Neural cell (in vitro differentiated cells): ENCODE measurements around the gene GNG7. TPM values are rescaled to one million over a fixed set of nuclear protein-coding genes. Genes with fewer than 3 reads are reported as not detected.

Experiments
- H2AFZ ChIP-seq: fragments of 200-600, 300-800 bp; sonication (generic), shearing (Covaris generic); 2 replicates; pipeline ENCODE4 v1.6.0; 2014; ENCODE audit warnings: low read depth, mild to moderate bottlenecking, antibody characterized with exemption, low read length, moderate library complexity
- H3F3A ChIP-seq: fragments of 200-600 bp; shearing (Covaris generic); 2 replicates; pipeline ENCODE4 v1.6.1; 2016; ENCODE audit warnings: mild to moderate bottlenecking, moderate library complexity, mixed read lengths, antibody characterized with exemption, low read length; ENCODE audit not compliant: insufficient read depth, poor library complexity, severe bottlenecking
- H3K27ac ChIP-seq: fragments of 200-600, 300-800 bp; sonication (generic), shearing (Covaris generic); 2 replicates; pipeline ENCODE4 v1.5.1; 2014; ENCODE audit warnings: mild to moderate bottlenecking, low read length, moderate library complexity
- H3K27me3 ChIP-seq: fragments of 300-800, 200-600 bp; sonication (generic), shearing (Covaris generic); 2 replicates; pipeline ENCODE4 v1.6.0; 2014; ENCODE audit warnings: mild to moderate bottlenecking, low read depth, low read length, moderate library complexity; ENCODE audit not compliant: insufficient read depth
- H3K36me3 ChIP-seq: fragments of 300-800, 200-600 bp; sonication (generic), shearing (Covaris generic); 2 replicates; pipeline ENCODE4 v1.5.1; 2014; ENCODE audit warnings: mild to moderate bottlenecking, antibody characterized with exemption, low read length, moderate library complexity; ENCODE audit not compliant: insufficient read depth
- H3K4me2 ChIP-seq: fragments of 300-800, 200-600 bp; sonication (generic), shearing (Covaris generic); 2 replicates; pipeline ENCODE4 v1.6.0; 2014; ENCODE audit warnings: mild to moderate bottlenecking, low read length
- H3K4me3 ChIP-seq: fragments of 300-800, 200-600 bp; sonication (generic), shearing (Covaris generic); 2 replicates; pipeline ENCODE4 v1.5.1; 2014; ENCODE audit warnings: mild to moderate bottlenecking, low read length, moderate library complexity
- H3K79me2 ChIP-seq: fragments of 200-600 bp; shearing (Covaris generic); replicated peaks from 2 replicates; pipeline ENCODE4 v1.6.0; 2014; ENCODE audit warnings: mild to moderate bottlenecking, low read length, moderate library complexity; ENCODE audit not compliant: insufficient read depth
- H3K9ac ChIP-seq: fragments of 300-800, 200-600 bp; sonication (generic), shearing (Covaris generic); 2 replicates; pipeline ENCODE4 v1.6.1; 2016; ENCODE audit warnings: mild to moderate bottlenecking, low read length, mixed read lengths
- H3K9me2 ChIP-seq: fragments of 200-600 bp; shearing (Covaris generic); 2 replicates; pipeline ENCODE4 v1.6.1; 2016; ENCODE audit warnings: mild to moderate bottlenecking, low read length, mixed read lengths; ENCODE audit not compliant: insufficient read depth
- H3K9me3 ChIP-seq: fragments of 200-600, 300-800 bp; sonication (generic), shearing (Covaris generic); 2 replicates; pipeline ENCODE4 v1.6.1; 2016; ENCODE audit warnings: mild to moderate bottlenecking, mixed run types, low read length, moderate library complexity, mixed read lengths
- H4K20me1 ChIP-seq: fragments of 200-600 bp; shearing (Covaris generic); 2 replicates; pipeline ENCODE4 v1.6.1; 2016; ENCODE audit warnings: mild to moderate bottlenecking, mixed run types; ENCODE audit not compliant: insufficient read depth
- EP300 ChIP-seq: fragments of 450-650 bp; conservative IDR thresholded peaks from 2 replicates; pipeline ENCODE4 v1.6.1; 2014; ENCODE audit warnings: antibody characterized with exemption, mild to moderate bottlenecking, moderate library complexity; ENCODE audit not compliant: poor library complexity, severe bottlenecking
- EZH2 ChIP-seq: fragments of 200-600, 300-800 bp; shearing (Covaris generic), sonication (generic); IDR thresholded peaks from 2 replicates; pipeline ENCODE4 v1.6.1; 2014; ENCODE audit warnings: antibody characterized with exemption, low read length, borderline replicate concordance, mild to moderate bottlenecking; ENCODE audit not compliant: insufficient read depth, poor library complexity, severe bottlenecking
- MXI1 ChIP-seq: fragments of 450-650 bp; conservative IDR thresholded peaks from 2 replicates; pipeline ENCODE4 v1.6.1; 2014; ENCODE audit warnings: antibody characterized with exemption, mild to moderate bottlenecking; ENCODE audit not compliant: poor library complexity, severe bottlenecking
- POLR2AphosphoS5 ChIP-seq: IDR thresholded peaks from 2 replicates; pipeline ENCODE4 v1.6.1; 2012
- RAD21 ChIP-seq: fragments of 450-650 bp; conservative IDR thresholded peaks from 2 replicates; pipeline ENCODE4 v1.6.1; 2014; ENCODE audit warnings: antibody characterized with exemption, mild to moderate bottlenecking, moderate library complexity
- SMC3 ChIP-seq: fragments of 450-650 bp; conservative IDR thresholded peaks from 2 replicates; pipeline ENCODE4 v1.6.1; 2014; ENCODE audit warnings: antibody characterized with exemption, mild to moderate bottlenecking, moderate library complexity; ENCODE audit not compliant: poor library complexity
- polyA plus RNA-seq: library from polyadenylated mRNA; depleted of rRNA; stranded (reverse); fragments of >200 nt; gene quantifications from 2 replicates; pipeline ENCODE4 v1.2.3, GENCODE V29; 2014
- TF ChIP-seq, protein P1 (sequence below): fragments of 450-650 bp; IDR thresholded peaks from 2 replicates; pipeline ENCODE4 v1.5.1; 2014; ENCODE audit warnings: antibody characterized with exemption, mild to moderate bottlenecking, moderate library complexity; ENCODE audit not compliant: poor library complexity, severe bottlenecking
- TF ChIP-seq, protein P2 (sequence below): IDR thresholded peaks from 2 replicates; pipeline ENCODE4 v1.6.1; 2012; ENCODE audit warnings: borderline replicate concordance

The GNG7 gene
- polyA plus RNA-seq, 1 donor from 2014 or later, result 3.0 TPM

- Histone ChIP-seq H3K4me3 (peak overlapping the region; percentile 72), H3K9me2 (no peaks in the 10 kb centered on the region), H3K9ac (no peak overlapping the region), H2AFZ (no peak overlapping the region), H3K4me2 (no peak overlapping the region), H3F3A (no peaks in the 10 kb centered on the region), H3K36me3 (no peaks in the 10 kb centered on the region), H3K27ac (no peak overlapping the region), H3K27me3 (peaks cover 62% of the 10 kb centered on the region), H4K20me1 (no peaks in the 10 kb centered on the region), H3K79me2 (no peaks in the 10 kb centered on the region), H3K9me3 (no peaks in the 10 kb centered on the region)
- no peak for TF ChIP-seq MXI1
- TF ChIP-seq, protein P1, sequence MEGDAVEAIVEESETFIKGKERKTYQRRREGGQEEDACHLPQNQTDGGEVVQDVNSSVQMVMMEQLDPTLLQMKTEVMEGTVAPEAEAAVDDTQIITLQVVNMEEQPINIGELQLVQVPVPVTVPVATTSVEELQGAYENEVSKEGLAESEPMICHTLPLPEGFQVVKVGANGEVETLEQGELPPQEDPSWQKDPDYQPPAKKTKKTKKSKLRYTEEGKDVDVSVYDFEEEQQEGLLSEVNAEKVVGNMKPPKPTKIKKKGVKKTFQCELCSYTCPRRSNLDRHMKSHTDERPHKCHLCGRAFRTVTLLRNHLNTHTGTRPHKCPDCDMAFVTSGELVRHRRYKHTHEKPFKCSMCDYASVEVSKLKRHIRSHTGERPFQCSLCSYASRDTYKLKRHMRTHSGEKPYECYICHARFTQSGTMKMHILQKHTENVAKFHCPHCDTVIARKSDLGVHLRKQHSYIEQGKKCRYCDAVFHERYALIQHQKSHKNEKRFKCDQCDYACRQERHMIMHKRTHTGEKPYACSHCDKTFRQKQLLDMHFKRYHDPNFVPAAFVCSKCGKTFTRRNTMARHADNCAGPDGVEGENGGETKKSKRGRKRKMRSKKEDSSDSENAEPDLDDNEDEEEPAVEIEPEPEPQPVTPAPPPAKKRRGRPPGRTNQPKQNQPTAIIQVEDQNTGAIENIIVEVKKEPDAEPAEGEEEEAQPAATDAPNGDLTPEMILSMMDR, result no peak
- TF ChIP-seq POLR2AphosphoS5, result no peak
- no peak for TF ChIP-seq EZH2
- TF ChIP-seq EP300, result no peak
- TF ChIP-seq RAD21, result no peak
Observed at GRCh38 chr19:2477141-2477710, 225.3 kb downstream of the GNG7 start.

- Histone ChIP-seq H4K20me1 (no peaks in the 10 kb centered on the region), H3K9me3 (no peaks in the 10 kb centered on the region), H3K27ac (no peak overlapping the region), H3K79me2 (no peaks in the 10 kb centered on the region), H3K4me2 (peak overlapping the region; percentile 71), H2AFZ (no peak overlapping the region), H3F3A (no peaks in the 10 kb centered on the region), H3K36me3 (no peaks in the 10 kb centered on the region), H3K4me3 (peak overlapping the region; percentile 72), H3K27me3 (peaks cover 62% of the 10 kb centered on the region), H3K9ac (peak overlapping the region; percentile 43), H3K9me2 (no peaks in the 10 kb centered on the region)
- TF ChIP-seq RAD21 (no peak), SMC3 (no peak), EZH2 (no peak), POLR2AphosphoS5 (no peak), EP300 (no peak)
- TF ChIP-seq, protein P2, sequence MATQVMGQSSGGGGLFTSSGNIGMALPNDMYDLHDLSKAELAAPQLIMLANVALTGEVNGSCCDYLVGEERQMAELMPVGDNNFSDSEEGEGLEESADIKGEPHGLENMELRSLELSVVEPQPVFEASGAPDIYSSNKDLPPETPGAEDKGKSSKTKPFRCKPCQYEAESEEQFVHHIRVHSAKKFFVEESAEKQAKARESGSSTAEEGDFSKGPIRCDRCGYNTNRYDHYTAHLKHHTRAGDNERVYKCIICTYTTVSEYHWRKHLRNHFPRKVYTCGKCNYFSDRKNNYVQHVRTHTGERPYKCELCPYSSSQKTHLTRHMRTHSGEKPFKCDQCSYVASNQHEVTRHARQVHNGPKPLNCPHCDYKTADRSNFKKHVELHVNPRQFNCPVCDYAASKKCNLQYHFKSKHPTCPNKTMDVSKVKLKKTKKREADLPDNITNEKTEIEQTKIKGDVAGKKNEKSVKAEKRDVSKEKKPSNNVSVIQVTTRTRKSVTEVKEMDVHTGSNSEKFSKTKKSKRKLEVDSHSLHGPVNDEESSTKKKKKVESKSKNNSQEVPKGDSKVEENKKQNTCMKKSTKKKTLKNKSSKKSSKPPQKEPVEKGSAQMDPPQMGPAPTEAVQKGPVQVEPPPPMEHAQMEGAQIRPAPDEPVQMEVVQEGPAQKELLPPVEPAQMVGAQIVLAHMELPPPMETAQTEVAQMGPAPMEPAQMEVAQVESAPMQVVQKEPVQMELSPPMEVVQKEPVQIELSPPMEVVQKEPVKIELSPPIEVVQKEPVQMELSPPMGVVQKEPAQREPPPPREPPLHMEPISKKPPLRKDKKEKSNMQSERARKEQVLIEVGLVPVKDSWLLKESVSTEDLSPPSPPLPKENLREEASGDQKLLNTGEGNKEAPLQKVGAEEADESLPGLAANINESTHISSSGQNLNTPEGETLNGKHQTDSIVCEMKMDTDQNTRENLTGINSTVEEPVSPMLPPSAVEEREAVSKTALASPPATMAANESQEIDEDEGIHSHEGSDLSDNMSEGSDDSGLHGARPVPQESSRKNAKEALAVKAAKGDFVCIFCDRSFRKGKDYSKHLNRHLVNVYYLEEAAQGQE, result no peak
Observed at GRCh38 chr19:2476451-2477140, 225.9 kb downstream of the GNG7 start.
